ENCODE data around the gene MDH1B. TPM values are rescaled to one million over a fixed set of nuclear protein-coding genes. Genes with fewer than 3 reads are reported as not detected.

MDH1B gene
- total RNA-seq, 4 donors from 2014 or later: 0.38 to 0.85 (median 0.61) TPM; not detected in 1

DNA sequence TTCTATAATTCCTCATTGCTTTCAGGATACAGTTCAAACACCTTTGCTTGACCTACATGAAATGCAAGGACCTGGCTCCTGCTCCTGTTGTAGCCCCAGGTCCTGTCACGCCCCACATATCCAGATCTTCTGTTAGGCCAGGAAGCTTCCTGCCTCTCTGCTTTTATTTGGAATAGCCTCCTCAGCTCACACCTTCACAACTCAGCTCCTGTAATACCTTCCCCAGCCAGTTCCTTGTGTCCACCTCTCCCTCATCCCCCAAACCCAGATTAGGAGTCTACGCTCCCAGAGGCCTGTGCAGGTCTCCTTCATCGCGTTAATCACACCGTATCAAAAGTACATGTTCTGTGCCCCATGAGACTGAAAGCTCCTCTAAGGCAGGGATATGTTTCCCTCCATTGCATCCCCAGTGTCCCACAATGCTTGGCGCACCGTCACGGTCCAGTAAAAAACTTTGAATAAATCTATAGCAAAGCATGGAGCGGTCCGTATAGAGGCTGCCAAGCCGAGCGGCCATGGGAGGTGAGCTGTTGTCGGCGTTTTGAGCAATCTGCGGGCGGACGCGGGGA, 371 bp downstream of the MDH1B start:
- H3K27me3 ChIP-seq: no peaks in the 10 kb centered on the region
- peak overlapping the region; percentile 64 to 92 (median 88) for H3K4me3 ChIP-seq
- H3K27ac ChIP-seq: peak overlapping the region; percentile 89 to 95 (median 90)
- intact Hi-C loops (cut with DNase I): no loop called here
- 11 to 18% methylated on average over 8 to 18 of the region's 18 CpGs for WGBS, 2 donors
- no peak for DNase-seq
- no peaks in the 10 kb centered on the region for H3K9me3 ChIP-seq
- TF ChIP-seq, protein P1, sequence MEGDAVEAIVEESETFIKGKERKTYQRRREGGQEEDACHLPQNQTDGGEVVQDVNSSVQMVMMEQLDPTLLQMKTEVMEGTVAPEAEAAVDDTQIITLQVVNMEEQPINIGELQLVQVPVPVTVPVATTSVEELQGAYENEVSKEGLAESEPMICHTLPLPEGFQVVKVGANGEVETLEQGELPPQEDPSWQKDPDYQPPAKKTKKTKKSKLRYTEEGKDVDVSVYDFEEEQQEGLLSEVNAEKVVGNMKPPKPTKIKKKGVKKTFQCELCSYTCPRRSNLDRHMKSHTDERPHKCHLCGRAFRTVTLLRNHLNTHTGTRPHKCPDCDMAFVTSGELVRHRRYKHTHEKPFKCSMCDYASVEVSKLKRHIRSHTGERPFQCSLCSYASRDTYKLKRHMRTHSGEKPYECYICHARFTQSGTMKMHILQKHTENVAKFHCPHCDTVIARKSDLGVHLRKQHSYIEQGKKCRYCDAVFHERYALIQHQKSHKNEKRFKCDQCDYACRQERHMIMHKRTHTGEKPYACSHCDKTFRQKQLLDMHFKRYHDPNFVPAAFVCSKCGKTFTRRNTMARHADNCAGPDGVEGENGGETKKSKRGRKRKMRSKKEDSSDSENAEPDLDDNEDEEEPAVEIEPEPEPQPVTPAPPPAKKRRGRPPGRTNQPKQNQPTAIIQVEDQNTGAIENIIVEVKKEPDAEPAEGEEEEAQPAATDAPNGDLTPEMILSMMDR (IDR thresholded peaks at IDR 0.05): peak in 1 of 6 experiments; percentile 12
- TF ChIP-seq POLR2A (IDR thresholded peaks at IDR 0.05): no peak
- H3K4me1 ChIP-seq: peaks cover 5 to 48% (median 20%) of the 10 kb centered on the region in 3 donors
- H3K36me3 ChIP-seq: peaks cover 0 to 33% (median 0%) of the 10 kb centered on the region in 3 donors

DNA sequence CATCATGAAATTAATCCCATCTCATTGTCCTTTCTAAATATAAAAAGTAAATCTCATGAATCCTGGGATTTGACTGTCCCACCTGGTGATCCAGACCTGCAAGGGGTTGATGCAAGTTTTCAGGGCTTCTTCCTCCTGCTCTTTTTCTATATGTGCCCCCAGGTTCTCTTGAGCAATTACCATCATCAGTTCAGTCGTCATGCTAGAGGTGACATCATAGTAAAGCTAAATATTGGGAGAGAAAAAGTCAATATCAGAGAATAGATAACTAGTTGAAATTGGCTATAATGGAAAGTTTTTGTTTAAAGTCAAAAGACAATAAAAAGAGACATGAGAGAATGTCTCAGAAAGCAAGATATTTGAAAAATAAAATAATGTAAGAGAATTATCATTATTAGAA, 8.3 kb downstream of the MDH1B start:
- intact Hi-C loops (cut with DNase I): no loop called here
- H3K4me1 ChIP-seq: no peaks in the 10 kb centered on the region
- H3K27me3 ChIP-seq: no peaks in the 10 kb centered on the region
- TF ChIP-seq, protein P1 (IDR thresholded peaks at IDR 0.05): no peak
- no peak for TF ChIP-seq POLR2A (IDR thresholded peaks at IDR 0.05)
- H3K27ac ChIP-seq: no peak overlapping the region
- H3K36me3 ChIP-seq: no peaks in the 10 kb centered on the region
- no peak overlapping the region for H3K4me3 ChIP-seq
- no peak for DNase-seq
- 19 to 50% methylated on average over 1 of the region's 1 CpG for WGBS, 2 donors
- no peaks in the 10 kb centered on the region for H3K9me3 ChIP-seq

DNA sequence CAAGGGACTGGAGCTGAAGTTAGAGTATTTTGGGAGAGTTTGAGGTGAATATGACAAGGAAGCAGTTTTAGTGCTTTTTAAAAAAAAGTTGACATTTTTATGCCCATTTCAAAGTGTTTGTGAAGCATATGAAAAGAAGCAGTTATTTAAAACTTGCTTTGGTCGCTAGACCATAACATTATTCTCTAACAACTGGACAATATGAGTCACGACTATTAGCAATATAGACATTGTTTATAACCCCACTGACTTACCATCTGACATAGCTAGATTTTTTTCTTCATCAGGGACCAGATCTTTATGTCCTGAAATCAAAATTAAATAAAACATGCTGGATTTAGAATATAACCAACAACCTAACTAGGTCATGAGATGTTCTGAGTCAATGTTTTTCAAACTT, 24.3 kb downstream of the MDH1B start:
- WGBS, 2 donors: 37 to 39% methylated on average over 2 of the region's 2 CpGs
- no peak for DNase-seq

DNA sequence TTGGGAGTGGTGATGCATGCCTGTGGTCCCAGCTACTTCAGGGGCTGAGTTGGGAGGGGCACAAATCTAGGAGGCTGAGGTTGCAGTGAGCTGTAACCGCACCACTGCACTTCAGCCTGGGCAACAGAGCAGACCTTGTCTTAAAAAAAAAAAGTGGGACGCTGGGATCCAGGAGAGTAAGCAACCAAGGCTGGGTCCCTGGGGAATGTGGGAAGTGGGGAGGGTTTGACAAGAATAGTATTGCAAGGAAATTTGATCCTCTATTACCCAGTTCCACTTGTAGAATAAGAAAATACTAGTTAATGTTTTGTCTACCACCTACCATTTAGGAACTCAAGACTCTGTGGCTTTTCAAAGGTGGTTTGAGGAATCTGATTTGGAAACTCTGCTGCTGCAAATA, 25.9 kb downstream of the MDH1B start:
- H3K27me3 ChIP-seq: no peaks in the 10 kb centered on the region
- no peaks in the 10 kb centered on the region for H3K9me3 ChIP-seq
- TF ChIP-seq, protein P1 (IDR thresholded peaks at IDR 0.05): no peak
- TF ChIP-seq POLR2A (IDR thresholded peaks at IDR 0.05): no peak
- H3K4me1 ChIP-seq: no peaks in the 10 kb centered on the region
- intact Hi-C loops (cut with DNase I): no loop called here
- DNase-seq: no peak
- H3K4me3 ChIP-seq: no peak overlapping the region
- no peaks in the 10 kb centered on the region for H3K36me3 ChIP-seq
- 69 to 75% methylated on average over 2 of the region's 2 CpGs for WGBS, 2 donors
- no peak overlapping the region for H3K27ac ChIP-seq

More for the DNA sequence above, 24.3 kb downstream of the MDH1B start:
- Histone ChIP-seq H3K4me1 (no peaks in the 10 kb centered on the region), H3K36me3 (no peaks in the 10 kb centered on the region), H3K9me3 (no peaks in the 10 kb centered on the region), H3K27ac (no peak overlapping the region), H3K4me3 (no peak overlapping the region), H3K27me3 (no peaks in the 10 kb centered on the region)
- intact Hi-C loops (cut with DNase I): no loop called here
- TF ChIP-seq, protein P1 (IDR thresholded peaks at IDR 0.05): no peak
- TF ChIP-seq POLR2A (IDR thresholded peaks at IDR 0.05): no peak

DNA sequence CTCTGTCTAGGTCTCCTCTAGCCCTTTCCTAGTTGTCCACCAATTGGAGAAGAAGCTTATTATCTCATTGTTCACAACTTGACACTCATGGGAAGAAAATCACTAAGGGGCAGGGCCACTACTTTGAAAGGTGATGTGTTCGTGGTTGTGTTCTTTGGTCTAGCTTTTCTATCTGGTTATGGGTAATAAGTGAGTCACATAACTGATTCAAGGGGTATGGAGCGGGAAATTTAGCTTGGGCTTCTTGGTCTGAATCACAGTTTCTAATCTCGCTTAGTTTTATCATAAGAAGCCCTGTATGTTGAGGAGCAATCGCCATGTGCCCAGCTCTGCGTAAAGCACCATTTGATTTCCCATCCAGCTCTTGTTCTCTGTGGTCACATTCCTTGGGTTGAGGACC, 28.2 kb downstream of the MDH1B start:
- intact Hi-C loops (cut with DNase I): no loop called here
- no peak for DNase-seq
- 68 to 76% methylated on average over 5 of the region's 5 CpGs for WGBS, 2 donors
- H3K4me1 ChIP-seq: no peaks in the 10 kb centered on the region
- H3K27ac ChIP-seq: no peak overlapping the region
- TF ChIP-seq, protein P1 (IDR thresholded peaks at IDR 0.05): no peak
- TF ChIP-seq POLR2A (IDR thresholded peaks at IDR 0.05): no peak
- H3K9me3 ChIP-seq: no peaks in the 10 kb centered on the region
- H3K4me3 ChIP-seq: no peak overlapping the region
- H3K27me3 ChIP-seq: no peaks in the 10 kb centered on the region
- H3K36me3 ChIP-seq: no peaks in the 10 kb centered on the region

Measured in esophagus squamous epithelium (tissue), 5 donors.